Activated CD4-positive, CD25-positive, alpha-beta regulatory T cell treated with anti-CD3 and anti-CD28 coated beads, Interleukin-2, amount 50 U/mL, for 24 hours (primary cell): ENCODE data around the gene CXCR5.
"Not testable (repeated sequence)": the region's sequence is repeated elsewhere in the genome, so short reads cannot be mapped to it uniquely, and the experiment has no call there.

Experiments used
- ATAC-seq, 2 donors: fragments of 150-1000 bp; cut with Tn5 transposase; one replicate each; pipeline ENCODE4 v1.10.0; 2021; ENCODE audit warnings: mild to moderate bottlenecking in 1 of 2, moderate library complexity in 1 of 2

CXCR5 gene

GRCh38 chr11:118883368-118884071 lies at the start of gene CXCR5:
CXCR5 (plus strand) TSS chr11:118883892; CDS start chr11:118883942, 50 bp downstream.
- ATAC-seq, result peak; percentile 83 to 84

GRCh38 chr11:118834427-118835028 lies 49.2 kb upstream of the CXCR5 start:
- ATAC-seq, result peak; percentile 32 to 70

- ATAC-seq, result no peak
Measured at GRCh38 chr11:118837868-118838267, 45.8 kb upstream of the CXCR5 start.

GRCh38 chr11:118838905-118839553 lies 44.7 kb upstream of the CXCR5 start:
- no peak for ATAC-seq

- peak; percentile 57 to 68 for ATAC-seq
Measured at GRCh38 chr11:118841469-118842242, 42.0 kb upstream of the CXCR5 start.

- no peak for ATAC-seq
Measured at GRCh38 chr11:118842369-118842768, 41.3 kb upstream of the CXCR5 start.

- ATAC-seq, result not testable (repeated sequence)
Measured at GRCh38 chr11:118842843-118843242, 40.8 kb upstream of the CXCR5 start.

GRCh38 chr11:118843565-118843964 lies 40.1 kb upstream of the CXCR5 start:
- ATAC-seq, result no peak

GRCh38 chr11:118845369-118845768 lies 38.3 kb upstream of the CXCR5 start:
- peak in 1 of 2 donors; percentile 72 for ATAC-seq

GRCh38 chr11:118846181-118846935 lies 37.3 kb upstream of the CXCR5 start:
- no peak for ATAC-seq

GRCh38 chr11:118849825-118850224 lies 33.9 kb upstream of the CXCR5 start:
- ATAC-seq, result no peak

GRCh38 chr11:118851970-118852369 lies 31.7 kb upstream of the CXCR5 start:
- no peak for ATAC-seq

GRCh38 chr11:118853678-118854077 lies 30.0 kb upstream of the CXCR5 start:
- no peak for ATAC-seq

GRCh38 chr11:118856314-118856713 lies 27.4 kb upstream of the CXCR5 start:
- ATAC-seq, result no peak

GRCh38 chr11:118857385-118857784 lies 26.3 kb upstream of the CXCR5 start:
- no peak for ATAC-seq

- ATAC-seq, result no peak
Measured at GRCh38 chr11:118859973-118860372, 23.7 kb upstream of the CXCR5 start.

GRCh38 chr11:118868659-118869058 lies 15.0 kb upstream of the CXCR5 start:
- ATAC-seq, result no peak

- peak; percentile 28 to 33 for ATAC-seq
Measured at GRCh38 chr11:118870396-118871343, 13.0 kb upstream of the CXCR5 start.

GRCh38 chr11:118872403-118872821 lies 11.3 kb upstream of the CXCR5 start:
- ATAC-seq, result peak; percentile 42 to 64

GRCh38 chr11:118873804-118874203 lies 9.9 kb upstream of the CXCR5 start:
- ATAC-seq, result no peak

- ATAC-seq, result no peak
Measured at GRCh38 chr11:118876286-118876685, 7.4 kb upstream of the CXCR5 start.
